GM12878 (cell line): Measurements from ENCODE around the gene ADCY6. TPM values are rescaled to one million over a fixed set of nuclear protein-coding genes. Genes with fewer than 3 reads are reported as not detected.

ENCODE experiments used
- ATAC-seq: fragments of 200-7000 bp; cut with Tn5 transposase; 3 replicates; pipeline ENCODE4 v1.9.1; 2020; ENCODE audit warnings: mild to moderate bottlenecking, moderate library complexity
- BruUV-seq: library from RNA; stranded (reverse); fragments of 400-500 nt; replicated peaks from 2 replicates; lab custom pipeline; 2021; lab: Mats Ljungman, UMichigan
- CTCF ChIA-PET: fragments of 300-600 bp; sonication (Branson Sonifier 250); formaldehyde crosslinking; extraction: SDS; loops from one replicate; lab custom pipeline; 2021; ENCODE audit warnings: inconsistent platforms; lab: Yijun Ruan, JAX
- POLR2A ChIA-PET: fragments of 350-600 bp; formaldehyde crosslinking; extraction: SDS; loops from one replicate; lab custom pipeline; 2021; ENCODE audit warnings: inconsistent platforms; lab: Charles Lee
- RAD21 ChIA-PET: fragments of 300-600 bp; sonication (Branson Sonifier 250); formaldehyde crosslinking; loops from one replicate; lab custom pipeline; 2023; ENCODE audit warnings: antibody characterized with exemption; ENCODE audit not compliant: unreplicated experiment; lab: Charles Lee
- SMC1A ChIA-PET: fragments of 300-600 bp; sonication (Branson Sonifier 250); formaldehyde crosslinking; loops from one replicate; lab custom pipeline; 2023; ENCODE audit not compliant: unreplicated experiment, uncharacterized antibody; lab: Charles Lee
- DNase-seq: peaks from one replicate; pipeline ENCODE4 v3.0.0-alpha.2; 2011; ENCODE audit warnings: low read depth, low spot score
- FAIRE-seq: peaks from 3 replicates; lab custom pipeline; 2011; peaks lifted over from hg19 to GRCh38; lab: Jason Lieb, UNC
- H2AFZ ChIP-seq: 2 replicates; pipeline ENCODE4 v1.6.0; 2011; ENCODE audit warnings: low read depth, low read length, control low read depth; ENCODE audit not compliant: control insufficient read depth
- H3K27ac ChIP-seq: 2 replicates; pipeline ENCODE4 v1.5.1; 2011; ENCODE audit warnings: control low read depth; ENCODE audit not compliant: control insufficient read depth, insufficient read depth
- H3K27me3 ChIP-seq, 2 experiments: replicated peaks in 1 of 2; 2 replicates each; pipeline versions ENCODE4 v1.6.0 to v1.6.1; 2011; ENCODE audit warnings: low read length in 1 of 2; ENCODE audit not compliant: control insufficient read depth in 2 of 2, insufficient read depth in 2 of 2
- H3K36me3 ChIP-seq, 2 experiments: 2 replicates each; pipeline ENCODE4 v1.5.1; 2011; ENCODE audit warnings: low read length in 1 of 2; ENCODE audit not compliant: control insufficient read depth in 2 of 2, insufficient read depth in 2 of 2
- H3K4me1 ChIP-seq: 2 replicates; pipeline ENCODE4 v1.6.1; 2011; ENCODE audit warnings: mild to moderate bottlenecking, low read length, moderate library complexity, mixed read lengths; ENCODE audit not compliant: control insufficient read depth, insufficient read depth
- H3K4me2 ChIP-seq: 2 replicates; pipeline ENCODE4 v1.6.0; 2011; ENCODE audit warnings: control low read depth; ENCODE audit not compliant: control insufficient read depth, insufficient read depth
- H3K4me3 ChIP-seq: fragments of 200-600 bp; sonication (generic); 2 replicates; pipeline ENCODE4 v1.5.1; 2016
- H3K79me2 ChIP-seq: 2 replicates; pipeline ENCODE4 v1.6.0; 2011; ENCODE audit warnings: low read length; ENCODE audit not compliant: control insufficient read depth, insufficient read depth
- H3K9ac ChIP-seq: 2 replicates; pipeline ENCODE4 v1.8.0; 2011; ENCODE audit warnings: low read length, control low read depth, mixed read lengths; ENCODE audit not compliant: control insufficient read depth, insufficient read depth
- H3K9me3 ChIP-seq: replicated peaks from 3 replicates; pipeline ENCODE4 v1.5.1; 2011; ENCODE audit warnings: mild to moderate bottlenecking, low read length; ENCODE audit not compliant: control insufficient read depth, insufficient read depth
- H4K20me1 ChIP-seq: 2 replicates; pipeline ENCODE4 v1.6.0; 2011; ENCODE audit not compliant: control insufficient read depth, insufficient read depth
- CBX3 ChIP-seq: fragments of 200-600 bp; sonication (generic); IDR thresholded peaks from 2 replicates; pipeline ENCODE4 v1.6.1; 2016; ENCODE audit warnings: low read depth, borderline replicate concordance
- FOS ChIP-seq: IDR thresholded peaks from 3 replicates; pipeline ENCODE4 v1.6.1; 2011; ENCODE audit warnings: borderline replicate concordance; ENCODE audit not compliant: insufficient read length; ENCODE audit errors: extremely low read depth
- FOXK2 ChIP-seq: fragments of 450-650 bp; IDR thresholded peaks from 2 replicates; pipeline ENCODE4 v1.6.1; 2017; ENCODE audit warnings: mild to moderate bottlenecking, moderate library complexity
- IRF5 ChIP-seq: fragments of 450-650 bp; IDR thresholded peaks from 2 replicates; pipeline ENCODE4 v1.6.1; 2017; ENCODE audit warnings: borderline replicate concordance
- MYC ChIP-seq: IDR thresholded peaks from 2 replicates; pipeline ENCODE4 v1.6.1; 2011; ENCODE audit warnings: mild to moderate bottlenecking, low read length, moderate library complexity, inconsistent platforms; ENCODE audit not compliant: insufficient read depth, insufficient replicate concordance, insufficient read length, severe bottlenecking
- NR2C1 ChIP-seq: fragments of 450-650 bp; IDR thresholded peaks from 2 replicates; pipeline ENCODE4 v1.6.1; 2017; ENCODE audit warnings: antibody characterized with exemption, mild to moderate bottlenecking, moderate library complexity
- RAD21 ChIP-seq: IDR thresholded peaks from 2 replicates; pipeline ENCODE4 v1.6.1; 2011; ENCODE audit warnings: mild to moderate bottlenecking, low read depth, low read length, moderate library complexity; ENCODE audit not compliant: insufficient read depth
- SREBF2 ChIP-seq: IDR thresholded peaks from 2 replicates; pipeline ENCODE4 v1.6.1; 2012; ENCODE audit warnings: mild to moderate bottlenecking, low read length
- TBL1XR1 ChIP-seq: IDR thresholded peaks from 2 replicates; pipeline ENCODE4 v1.6.1; 2012; ENCODE audit warnings: low read depth, low read length, improper control_type of control experiment
- ZSCAN29 ChIP-seq: fragments of 450-650 bp; IDR thresholded peaks from 2 replicates; pipeline ENCODE4 v1.6.1; 2017; ENCODE audit warnings: mild to moderate bottlenecking, moderate library complexity
- WGBS: methylation state at CpG from one replicate; pipeline ENCODE4 v1.1.6; 2016; ENCODE audit warnings: low lambda C conversion rate; ENCODE audit not compliant: insufficient replicate concordance, insufficient coverage; ENCODE audit errors: missing lambda C conversion rate; 5-methylcytosine and 5-hydroxymethylcytosine counted together
- in situ Hi-C: fragments of 300-500 bp; cut with MboI; formaldehyde crosslinking; loops from 9 replicates; pipeline ENCODE4 v1.14.3; 2018; ENCODE audit warnings: mixed read lengths
- intact Hi-C: fragments of 100-400 bp; cut with micrococcal nuclease; formaldehyde crosslinking; loops from one replicate; pipeline ENCODE4 v1.14.2; 2022; ENCODE audit not compliant: unreplicated experiment
- polyA plus RNA-seq, 11 experiments: library from polyadenylated mRNA; depleted of rRNA in 4 of 11; unstranded in 6 of 11; stranded (reverse) in 5 of 11; fragments of >200 nt; fragmentation: Nextera tagmentation in 4 of 11; fragmentation: Illumina TruSeq in 1 of 11; extraction: Ambion mirVana in 4 of 11; extraction: Trizol in 1 of 11; gene quantifications; 1 replicate in 1 of 11; 2 replicates in 10 of 11; pipeline versions ENCODE4 v1.2.1 to v1.2.3, GENCODE V29; 2011 to 2016; ENCODE audit warnings: inconsistent platforms in 2 of 11, missing spikeins in 2 of 11, low read depth in 1 of 11
- total RNA-seq, 4 experiments: library from RNA; depleted of rRNA in 3 of 4; stranded (reverse); fragments of >200 nt in 3 of 4; fragmentation: Illumina TruSeq in 1 of 4; extraction: Trizol in 1 of 4; gene quantifications; 2 replicates each; pipeline versions ENCODE4 v1.2.1 to v1.2.3, GENCODE V29; 2013 to 2021

ADCY6 gene
- total and polyA plus RNA-seq, 10 of the 15 experiments (the other 5 are each of a cell fraction or from before 2014, with no cell fraction given) = 0.03 to 2.0 (median 0.14) TPM; not detected in 1

DNA sequence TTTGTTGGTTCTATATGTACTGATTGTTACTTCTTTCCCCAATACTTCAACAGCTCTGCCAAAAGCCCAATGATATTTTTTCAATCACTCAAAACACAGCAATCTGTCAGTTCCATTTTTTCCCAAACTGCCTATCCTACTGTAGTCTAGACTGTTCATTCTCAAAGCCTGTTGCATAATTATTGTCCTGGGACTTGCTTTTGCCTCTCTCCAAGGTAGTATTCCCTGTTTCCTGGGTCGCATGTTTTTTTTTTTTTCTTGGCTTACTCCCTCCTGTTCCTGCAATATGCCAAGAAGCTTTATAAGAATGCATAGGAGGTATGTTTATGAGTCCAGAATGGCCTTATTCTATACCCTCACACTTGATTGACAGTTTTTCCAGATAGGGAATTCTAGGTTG, 52.4 kb downstream of the ADCY6 start:
- ChIA-PET CTCF (interaction anchor here (0.7 to 4.8 kb wide), 5 partner anchors 9 to 63 kb away, joined by 3 to 19 read pairs (median 8); a partner anchor contains a TSS), POLR2A (interaction anchor here (0.6 to 0.7 kb wide), 2 partner anchors 58 to 302 kb away, joined by 4 to 8 read pairs; no protein-coding TSS in a partner anchor)
- WGBS = 0% methylated on average over 1 of the region's 1 CpG

More for the DNA sequence above, 52.4 kb downstream of the ADCY6 start:
- Histone ChIP-seq H4K20me1 (no peaks in the 10 kb centered on the region), H3K36me3 (no peaks in the 10 kb centered on the region), H3K4me3 (no peak overlapping the region), H2AFZ (no peak overlapping the region), H3K79me2 (no peaks in the 10 kb centered on the region), H3K9ac (no peak overlapping the region), H3K4me1 (no peaks in the 10 kb centered on the region), H3K27me3 (no peaks in the 10 kb centered on the region), H3K4me2 (no peak overlapping the region), H3K9me3 (no peaks in the 10 kb centered on the region), H3K27ac (no peak overlapping the region)
- FAIRE-seq (no peak), ATAC-seq (no peak), DNase-seq (no peak)
- ChIA-PET RAD21 (interaction anchor here (0.7 kb wide), 1 partner anchor 61 kb away, joined by 4 read pairs; no protein-coding TSS in a partner anchor), SMC1A (interaction anchor here (1.1 kb wide), 1 partner anchor 16 kb away, joined by 3 read pairs; no protein-coding TSS in a partner anchor)
- BruUV-seq = no TSS peak
- TF ChIP-seq RAD21 = no peak
- no peak for TF ChIP-seq SREBF2
- TF ChIP-seq FOXK2 = no peak
- TF ChIP-seq CBX3 = no peak
- TF ChIP-seq MYC = no peak
- no peak for TF ChIP-seq FOS
- no peak for TF ChIP-seq NR2C1
- TF ChIP-seq TBL1XR1 = no peak
- no peak for TF ChIP-seq IRF5
- TF ChIP-seq ZSCAN29 = no peak
- in situ Hi-C loops (no loop called here), intact Hi-C loops (no loop called here)
